Smooth muscle cell (in vitro differentiated cells): ENCODE results near the gene CDH9. TPM values are rescaled to one million over a fixed set of nuclear protein-coding genes. Genes with fewer than 3 reads are reported as not detected.

Experiments
- DNase-seq: peaks from one replicate; lab custom pipeline; 2025; ENCODE audit not compliant: unreplicated experiment; lab: John Stamatoyannopoulos, UW
- H2AFZ ChIP-seq: fragments of 200-600 bp; sonication (generic); 2 replicates; pipeline ENCODE4 v1.6.0; 2016; ENCODE audit warnings: antibody characterized with exemption, low read depth, mild to moderate bottlenecking
- H3F3A ChIP-seq: fragments of 200-600 bp; sonication (generic); 2 replicates; pipeline ENCODE4 v1.6.0; 2017; ENCODE audit warnings: antibody characterized with exemption, low read depth
- H3K27ac ChIP-seq: fragments of 200-600 bp; sonication (generic); 2 replicates; pipeline ENCODE4 v1.5.1; 2016; ENCODE audit warnings: low read depth, mild to moderate bottlenecking
- H3K27me3 ChIP-seq: fragments of 200-600 bp; sonication (generic); 2 replicates; pipeline ENCODE4 v1.6.1; 2016; ENCODE audit warnings: low read depth, mild to moderate bottlenecking
- H3K36me3 ChIP-seq: fragments of 200-600 bp; sonication (generic); 2 replicates; pipeline ENCODE4 v1.5.1; 2016; ENCODE audit warnings: low read depth
- H3K4me1 ChIP-seq: fragments of 200-600 bp; sonication (generic); 2 replicates; pipeline ENCODE4 v1.5.1; 2016; ENCODE audit warnings: low read depth
- H3K4me2 ChIP-seq: fragments of 200-600 bp; sonication (generic); 2 replicates; pipeline ENCODE4 v1.6.0; 2016; ENCODE audit warnings: mild to moderate bottlenecking
- H3K4me3 ChIP-seq: fragments of 200-600 bp; sonication (generic); 2 replicates; pipeline ENCODE4 v1.5.1; 2016; ENCODE audit warnings: mild to moderate bottlenecking
- H3K79me2 ChIP-seq: fragments of 200-600 bp; sonication (generic); 2 replicates; pipeline ENCODE4 v1.6.0; 2016; ENCODE audit warnings: low read depth, mild to moderate bottlenecking
- H3K9ac ChIP-seq: fragments of 200-600 bp; sonication (generic); 2 replicates; pipeline ENCODE4 v1.6.0; 2016; ENCODE audit warnings: low read depth
- H3K9me3 ChIP-seq: fragments of 200-600 bp; sonication (generic); replicated peaks from 2 replicates; pipeline ENCODE4 v1.5.1; 2016; ENCODE audit warnings: low read depth
- H4K20me1 ChIP-seq: fragments of 200-600 bp; sonication (generic); 2 replicates; pipeline ENCODE4 v1.6.0; 2016; ENCODE audit warnings: low read depth
- CTCF ChIP-seq: fragments of 200-600 bp; sonication (generic); IDR thresholded peaks from 2 replicates; pipeline ENCODE4 v1.5.1; 2017; ENCODE audit warnings: borderline replicate concordance, mild to moderate bottlenecking, antibody characterized with exemption; ENCODE audit not compliant: insufficient read depth, poor library complexity, severe bottlenecking
- WGBS: methylation state at CpG from one replicate; pipeline ENCODE4 v1.1.7; 2016; ENCODE audit warnings: low lambda C conversion rate; 5-methylcytosine and 5-hydroxymethylcytosine counted together
- polyA plus RNA-seq: library from polyadenylated mRNA; unstranded; fragments of >200 nt; fragmentation: Nextera tagmentation; extraction: Ambion mirVana; gene quantifications from 2 replicates; pipeline ENCODE4 v1.2.1, GENCODE V29; 2016
- total RNA-seq: library from RNA; depleted of rRNA; stranded (reverse); fragments of >200 nt; gene quantifications from 2 replicates; pipeline ENCODE4 v1.2.3, GENCODE V29; 2014

The CDH9 gene
- total and polyA plus RNA-seq, 2 experiments from 2014 or later = not detected

- no peak for TF ChIP-seq CTCF
- WGBS = 69% methylated on average over 3 of the region's 3 CpGs
- H3K4me3 ChIP-seq = no peak overlapping the region
- no peak overlapping the region for H3K27ac ChIP-seq
- no peaks in the 10 kb centered on the region for H3K79me2 ChIP-seq
- no peaks in the 10 kb centered on the region for H3K4me1 ChIP-seq
- H2AFZ ChIP-seq = no peak overlapping the region
- no peaks in the 10 kb centered on the region for H3K27me3 ChIP-seq
- H3K9me3 ChIP-seq = no peaks in the 10 kb centered on the region
- DNase-seq = no peak
- no peaks in the 10 kb centered on the region for H4K20me1 ChIP-seq
- H3K4me2 ChIP-seq = no peak overlapping the region
- H3K9ac ChIP-seq = no peak overlapping the region
- H3F3A ChIP-seq = no peaks in the 10 kb centered on the region
- no peaks in the 10 kb centered on the region for H3K36me3 ChIP-seq
These were observed 166.0 kb downstream of the CDH9 start for GRCh38 chr5:26872337-26872736.

- Histone ChIP-seq H3K27me3 (no peaks in the 10 kb centered on the region), H3K27ac (no peak overlapping the region), H3K4me2 (no peak overlapping the region), H4K20me1 (no peaks in the 10 kb centered on the region), H3K9ac (no peak overlapping the region), H3F3A (no peaks in the 10 kb centered on the region), H3K79me2 (no peaks in the 10 kb centered on the region), H3K9me3 (no peaks in the 10 kb centered on the region), H3K36me3 (no peaks in the 10 kb centered on the region), H2AFZ (no peak overlapping the region), H3K4me1 (no peaks in the 10 kb centered on the region), H3K4me3 (no peak overlapping the region)
- no peak for DNase-seq
- TF ChIP-seq CTCF = no peak
- WGBS = 96% methylated on average over 1 of the region's 1 CpG
These were observed 168.6 kb downstream of the CDH9 start for GRCh38 chr5:26869781-26870180.

GRCh38 chr5:26868504-26868903, 169.9 kb downstream of the CDH9 start:
- no peak overlapping the region for H3K27ac ChIP-seq
- H3K4me1 ChIP-seq = no peaks in the 10 kb centered on the region
- DNase-seq = no peak
- H3F3A ChIP-seq = no peaks in the 10 kb centered on the region
- H3K9me3 ChIP-seq = no peaks in the 10 kb centered on the region
- H2AFZ ChIP-seq = no peak overlapping the region
- no peaks in the 10 kb centered on the region for H4K20me1 ChIP-seq
- no peak for TF ChIP-seq CTCF
- no peak overlapping the region for H3K4me2 ChIP-seq
- H3K79me2 ChIP-seq = no peaks in the 10 kb centered on the region
- H3K4me3 ChIP-seq = no peak overlapping the region
- no peak overlapping the region for H3K9ac ChIP-seq
- 97% methylated on average over 3 of the region's 3 CpGs for WGBS
- H3K27me3 ChIP-seq = no peaks in the 10 kb centered on the region
- no peaks in the 10 kb centered on the region for H3K36me3 ChIP-seq

GRCh38 chr5:26864061-26864460, 174.3 kb downstream of the CDH9 start:
- WGBS = 66% methylated on average over 4 of the region's 4 CpGs
- Histone ChIP-seq H3K9me3 (no peaks in the 10 kb centered on the region), H3K4me1 (no peaks in the 10 kb centered on the region), H4K20me1 (no peaks in the 10 kb centered on the region), H3K4me2 (no peak overlapping the region), H3K27ac (no peak overlapping the region), H3K27me3 (no peaks in the 10 kb centered on the region), H3K4me3 (no peak overlapping the region), H2AFZ (no peak overlapping the region), H3K36me3 (no peaks in the 10 kb centered on the region), H3F3A (no peaks in the 10 kb centered on the region), H3K9ac (no peak overlapping the region), H3K79me2 (no peaks in the 10 kb centered on the region)
- TF ChIP-seq CTCF = no peak
- DNase-seq = no peak
